GM19463 (cell line): Measurements from ENCODE around the gene C10orf143.

Source experiments
- ATAC-seq: cut with Tn5 transposase; IDR thresholded peaks from one replicate; pipeline ENCODE4 v1.9.1; 2021; ENCODE audit warnings: mild to moderate bottlenecking, moderate library complexity; ENCODE audit not compliant: unreplicated experiment

Gene C10orf143

DNA sequence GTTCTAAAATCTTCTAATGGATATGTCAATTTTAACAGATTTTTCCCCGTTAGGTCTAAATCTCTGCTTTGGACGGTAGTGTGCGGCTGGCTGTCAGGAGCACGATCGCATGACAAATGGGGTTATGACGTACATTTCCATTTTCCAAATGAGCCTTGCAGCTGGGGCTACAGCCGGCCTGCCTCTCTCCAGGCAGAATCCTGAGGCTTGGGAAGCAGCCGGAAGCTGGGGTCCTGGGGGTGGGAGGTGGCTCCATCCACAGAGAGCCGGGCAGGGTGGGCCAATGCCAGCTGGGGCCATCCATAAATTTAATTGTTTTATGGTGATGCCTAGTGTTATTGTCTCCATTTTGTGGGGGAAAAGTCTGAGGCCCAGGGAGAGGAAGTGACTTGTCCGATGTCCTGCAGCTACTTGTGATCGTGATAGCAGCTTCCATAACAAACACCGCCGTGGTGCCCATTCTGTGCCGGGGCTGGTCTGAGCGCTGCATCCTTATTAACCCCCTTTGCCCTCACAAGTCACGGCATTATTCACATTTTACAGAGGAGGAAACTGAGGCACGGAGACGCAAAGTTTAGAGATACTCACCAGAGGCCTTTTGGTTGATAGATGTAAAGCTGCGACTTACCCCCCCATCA lies 93.5 kb downstream of the C10orf143 start:
- ATAC-seq: no peak

DNA sequence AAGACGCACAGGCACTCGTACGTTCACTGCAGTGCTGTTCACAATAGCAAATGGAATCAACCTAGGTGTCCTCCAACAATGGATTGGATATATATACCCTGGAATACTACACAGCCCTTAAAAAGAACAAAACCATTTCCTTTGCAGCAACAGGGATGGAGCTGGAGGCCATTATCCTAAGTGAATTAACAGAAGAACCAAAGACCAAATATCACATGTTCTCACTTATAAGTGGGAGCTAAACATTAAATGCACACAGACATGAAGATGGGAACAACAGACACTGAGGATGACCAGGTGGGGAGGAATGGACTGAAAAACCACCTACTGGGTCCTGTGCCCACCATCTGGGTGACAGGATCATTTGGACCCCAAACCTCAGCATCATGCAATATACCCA lies 94.5 kb downstream of the C10orf143 start:
- no peak for ATAC-seq

DNA sequence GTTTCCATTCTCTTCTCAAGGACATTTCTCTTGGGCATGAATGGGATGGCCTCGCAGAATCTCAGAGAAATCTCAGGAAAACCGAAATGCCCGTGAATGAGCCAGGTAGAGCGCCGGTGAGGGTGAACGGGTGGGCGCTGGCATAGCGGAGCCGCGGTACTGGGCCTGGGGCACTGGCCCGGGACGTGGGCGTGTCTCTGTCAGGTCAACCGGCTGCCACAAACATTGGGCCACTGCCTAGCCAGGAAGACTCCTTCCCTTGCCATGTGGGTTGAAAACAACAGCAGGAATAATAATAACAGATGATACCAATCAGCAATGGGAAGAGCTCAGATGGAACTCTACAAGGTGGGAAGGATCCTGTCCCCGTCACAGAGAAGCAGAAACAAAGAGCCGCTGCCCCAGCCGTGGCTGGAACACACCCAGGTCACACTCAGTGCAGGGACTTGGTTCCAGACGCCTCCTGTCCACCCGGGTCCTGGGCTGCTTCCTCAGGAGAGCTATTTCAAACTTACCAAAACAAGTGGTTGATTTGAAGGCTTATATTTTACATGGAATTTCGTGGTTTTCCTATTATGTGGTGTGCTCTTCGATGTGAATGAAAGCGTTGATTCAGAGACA lies 95.4 kb downstream of the C10orf143 start:
- ATAC-seq: no peak

DNA sequence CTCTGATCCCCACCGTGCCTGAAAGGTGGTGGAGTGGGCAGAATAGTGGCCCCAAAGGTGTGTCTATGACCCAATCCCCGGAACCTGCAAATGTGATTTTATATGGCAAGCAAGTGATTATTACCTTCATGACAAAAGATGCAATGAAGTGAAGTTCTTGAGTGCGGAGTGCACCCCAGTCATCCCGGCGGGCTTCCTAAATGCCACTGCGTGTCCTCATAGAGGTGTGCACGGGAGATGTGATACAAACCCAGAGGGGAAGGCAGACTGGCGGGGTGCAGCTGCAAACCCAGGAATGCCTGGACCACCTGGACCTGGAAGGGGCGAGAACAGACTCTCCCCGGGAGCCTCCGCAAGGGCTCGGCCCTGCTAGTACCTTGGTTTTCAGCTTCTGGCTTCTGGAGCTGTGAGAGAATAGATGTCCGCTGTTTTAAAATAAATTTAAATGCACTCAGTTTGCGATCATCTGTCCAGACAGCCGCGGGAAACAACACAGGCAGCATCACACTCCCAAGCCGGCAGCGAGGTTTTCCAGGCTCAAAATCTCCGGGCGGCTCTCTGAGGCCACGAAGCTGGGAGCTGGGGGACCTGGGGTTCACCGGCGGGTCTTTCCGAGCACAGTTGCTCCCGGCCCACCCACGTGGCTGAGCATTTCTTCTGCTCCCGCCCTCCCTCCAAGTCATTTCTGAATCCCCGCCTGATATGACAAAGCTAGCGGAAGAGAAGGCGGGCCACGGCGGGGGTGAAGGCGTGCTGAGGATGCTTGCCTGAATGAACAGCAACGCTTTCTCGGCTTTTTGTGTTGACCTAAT lies 96.2 kb downstream of the C10orf143 start:
- ATAC-seq: no peak
